Measurements from ENCODE around the gene ATP6V1D.
"Not testable (repeated sequence)": the region's sequence is repeated elsewhere in the genome, so short reads cannot be mapped to it uniquely, and the experiment has no call there.

ATP6V1D gene

GRCh38 chr14:67365476-67365875 lies 5.9 kb upstream of the ATP6V1D start:
- FAIRE-seq = no peak

- no peak for FAIRE-seq
Measured at GRCh38 chr14:67360470-67361206, 1.0 kb upstream of the ATP6V1D start.

- FAIRE-seq = no peak
Measured at GRCh38 chr14:67358924-67359774, 455 bp downstream of the ATP6V1D start.

- no peak for FAIRE-seq
Measured at GRCh38 chr14:67357969-67358354, 1.6 kb downstream of the ATP6V1D start.

- FAIRE-seq = no peak
Measured at GRCh38 chr14:67357186-67357968, 2.2 kb downstream of the ATP6V1D start.

GRCh38 chr14:67352055-67352454 lies 7.5 kb downstream of the ATP6V1D start:
- FAIRE-seq = no peak

GRCh38 chr14:67345583-67345982 lies 14.0 kb downstream of the ATP6V1D start:
- no peak for FAIRE-seq

GRCh38 chr14:67343601-67344230 lies 15.9 kb downstream of the ATP6V1D start:
- FAIRE-seq = no peak

- FAIRE-seq = not testable (repeated sequence)
Measured at GRCh38 chr14:67341231-67341630, 18.4 kb downstream of the ATP6V1D start.

GRCh38 chr14:67335781-67336180 lies 23.8 kb downstream of the ATP6V1D start:
- FAIRE-seq = peak; percentile 42

GRCh38 chr14:67332468-67332867 lies 27.1 kb downstream of the ATP6V1D start:
- no peak for FAIRE-seq

- no peak for FAIRE-seq
Measured at GRCh38 chr14:67331368-67332125, 28.1 kb downstream of the ATP6V1D start.

- not testable (repeated sequence) for FAIRE-seq
Measured at GRCh38 chr14:67329666-67330065, 29.9 kb downstream of the ATP6V1D start.

GRCh38 chr14:67319142-67319541 lies 40.5 kb downstream of the ATP6V1D start:
- FAIRE-seq = no peak

GRCh38 chr14:67317822-67318221 lies 41.8 kb downstream of the ATP6V1D start:
- FAIRE-seq = no peak

- no peak for FAIRE-seq
Measured at GRCh38 chr14:67313153-67313552, 46.5 kb downstream of the ATP6V1D start.

GRCh38 chr14:67311868-67312267 lies 47.7 kb downstream of the ATP6V1D start:
- FAIRE-seq = no peak

Measured in G401.6 (cell line).